BE2C (cell line): Measurements from ENCODE around the gene CCN2.

Experiments
- DNase-seq: peaks from one replicate; pipeline ENCODE4 v3.0.0-alpha.2; 2020
- H3K27me3 ChIP-seq: fragments of 250-450 bp; sonication (Bioruptor Pico); 2 replicates; pipeline ENCODE4 v1.5.1; 2020; ENCODE audit warnings: mild to moderate bottlenecking
- H3K36me3 ChIP-seq: fragments of 250-450 bp; sonication (Bioruptor Pico); 2 replicates; pipeline ENCODE4 v1.5.1; 2020; ENCODE audit warnings: mild to moderate bottlenecking
- H3K4me1 ChIP-seq: fragments of 250-450 bp; sonication (Bioruptor Pico); 2 replicates; pipeline ENCODE4 v1.5.1; 2020
- H3K4me3 ChIP-seq: 2 replicates; pipeline ENCODE4 v1.5.1; 2011; ENCODE audit warnings: low read depth, low read length
- H3K9me3 ChIP-seq: fragments of 250-450 bp; sonication (Bioruptor Pico); 2 replicates; pipeline ENCODE4 v1.5.1; 2020
- TF ChIP-seq, protein P1 (sequence below): IDR thresholded peaks from 2 replicates; pipeline ENCODE4 v1.5.1; 2012; ENCODE audit warnings: mild to moderate bottlenecking, low read depth, low read length

Gene CCN2

DNA sequence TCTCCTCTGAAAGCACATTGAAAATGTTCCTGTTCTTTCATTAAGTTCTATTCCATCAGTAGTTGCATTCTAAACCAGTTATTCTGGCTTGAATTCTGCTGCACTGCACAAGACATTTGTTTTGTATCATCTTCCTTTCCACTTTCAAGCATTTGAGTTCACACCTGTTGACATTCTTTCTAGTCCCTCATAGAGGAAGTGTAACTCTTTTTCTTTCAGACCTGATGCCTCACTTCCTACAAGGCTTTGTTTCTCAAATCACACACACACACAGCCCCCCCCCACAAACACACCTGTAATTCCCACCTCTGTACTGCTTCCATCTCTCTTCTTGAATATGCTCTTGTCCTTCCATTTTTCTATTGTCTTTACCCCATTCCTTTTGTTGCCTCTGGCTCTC lies 50.9 kb downstream of the CCN2 start:
- TF ChIP-seq, protein P1, sequence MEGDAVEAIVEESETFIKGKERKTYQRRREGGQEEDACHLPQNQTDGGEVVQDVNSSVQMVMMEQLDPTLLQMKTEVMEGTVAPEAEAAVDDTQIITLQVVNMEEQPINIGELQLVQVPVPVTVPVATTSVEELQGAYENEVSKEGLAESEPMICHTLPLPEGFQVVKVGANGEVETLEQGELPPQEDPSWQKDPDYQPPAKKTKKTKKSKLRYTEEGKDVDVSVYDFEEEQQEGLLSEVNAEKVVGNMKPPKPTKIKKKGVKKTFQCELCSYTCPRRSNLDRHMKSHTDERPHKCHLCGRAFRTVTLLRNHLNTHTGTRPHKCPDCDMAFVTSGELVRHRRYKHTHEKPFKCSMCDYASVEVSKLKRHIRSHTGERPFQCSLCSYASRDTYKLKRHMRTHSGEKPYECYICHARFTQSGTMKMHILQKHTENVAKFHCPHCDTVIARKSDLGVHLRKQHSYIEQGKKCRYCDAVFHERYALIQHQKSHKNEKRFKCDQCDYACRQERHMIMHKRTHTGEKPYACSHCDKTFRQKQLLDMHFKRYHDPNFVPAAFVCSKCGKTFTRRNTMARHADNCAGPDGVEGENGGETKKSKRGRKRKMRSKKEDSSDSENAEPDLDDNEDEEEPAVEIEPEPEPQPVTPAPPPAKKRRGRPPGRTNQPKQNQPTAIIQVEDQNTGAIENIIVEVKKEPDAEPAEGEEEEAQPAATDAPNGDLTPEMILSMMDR = no peak
- H3K27me3 ChIP-seq = no peaks in the 10 kb centered on the region
- DNase-seq = no peak
- H3K4me3 ChIP-seq = no peak overlapping the region
- no peaks in the 10 kb centered on the region for H3K36me3 ChIP-seq
- H3K9me3 ChIP-seq = no peaks in the 10 kb centered on the region
- H3K4me1 ChIP-seq = no peaks in the 10 kb centered on the region

- Histone ChIP-seq H3K36me3 (no peaks in the 10 kb centered on the region), H3K9me3 (no peaks in the 10 kb centered on the region), H3K4me3 (no peak overlapping the region), H3K27me3 (no peaks in the 10 kb centered on the region), H3K4me1 (no peaks in the 10 kb centered on the region)
- DNase-seq = no peak
- TF ChIP-seq, protein P1 = no peak
Measured at GRCh38 chr6:131898718-131899117, 52.5 kb downstream of the CCN2 start.
